Lung (tissue), 12 donors: ENCODE results near the gene BEAN1. TPM values are rescaled to one million over a fixed set of nuclear protein-coding genes. Genes with fewer than 3 reads are reported as not detected.

Experiments used
- ATAC-seq: fragments of 200-7000 bp; cut with Tn5 transposase; one replicate; pipeline ENCODE4 v1.9.1; 2020; ENCODE audit warnings: moderate number of reproducible peaks; ENCODE audit not compliant: insufficient read depth, low FRiP score
- DNase-seq, 3 donors: peaks; one replicate each; pipeline ENCODE4 v3.0.0-alpha.2; 2013 to 2017
- H3K27ac ChIP-seq, 2 donors: one replicate each; pipeline ENCODE4 v1.5.1; 2013; ENCODE audit warnings: mild to moderate bottlenecking in 2 of 2, moderate library complexity in 2 of 2, control low read depth in 1 of 2, inconsistent platforms in 1 of 2, low read depth in 1 of 2, low read length in 1 of 2
- H3K27me3 ChIP-seq, 3 donors: one replicate each; pipeline ENCODE4 v1.5.1; 2013; ENCODE audit warnings: low read length in 2 of 3; ENCODE audit not compliant: control insufficient read depth in 3 of 3, insufficient read depth in 3 of 3
- H3K36me3 ChIP-seq, 4 donors: one replicate each; pipeline ENCODE4 v1.5.1; 2013; ENCODE audit warnings: low read length in 4 of 4, mild to moderate bottlenecking in 1 of 4, moderate library complexity in 1 of 4; ENCODE audit not compliant: control insufficient read depth in 4 of 4, insufficient read depth in 4 of 4
- H3K4me1 ChIP-seq, 5 donors: one replicate each; pipeline ENCODE4 v1.5.1; 2013; ENCODE audit warnings: low read length in 5 of 5, mild to moderate bottlenecking in 2 of 5, moderate library complexity in 1 of 5; ENCODE audit not compliant: control insufficient read depth in 5 of 5, insufficient read depth in 5 of 5
- H3K4me3 ChIP-seq: one replicate; pipeline ENCODE4 v1.5.1; 2013; ENCODE audit warnings: mild to moderate bottlenecking, control low read depth, moderate library complexity
- H3K9ac ChIP-seq, 2 donors: one replicate each; pipeline ENCODE4 v1.5.1; 2013; ENCODE audit warnings: low read length in 2 of 2, control low read depth in 1 of 2; ENCODE audit not compliant: insufficient read depth in 1 of 2
- H3K9me3 ChIP-seq, 4 donors: one replicate each; pipeline ENCODE4 v1.5.1; 2013; ENCODE audit warnings: low read length in 3 of 4, mild to moderate bottlenecking in 1 of 4, moderate library complexity in 1 of 4; ENCODE audit not compliant: control insufficient read depth in 4 of 4, insufficient read depth in 3 of 4
- CTCF ChIP-seq: IDR thresholded peaks from 2 replicates; pipeline ENCODE4 v1.5.1; 2012; ENCODE audit warnings: mild to moderate bottlenecking; ENCODE audit errors: control extremely low read depth, extremely low read depth
- WGBS, 2 donors: extraction: QIAGEN DNeasy Blood & Tissue Kit; methylation state at CpG; one replicate each; pipeline ENCODE4 v1.1.7; 2013; 5-methylcytosine and 5-hydroxymethylcytosine counted together
- polyA plus RNA-seq, 2 donors: library from polyadenylated mRNA; stranded (reverse); fragments of 200-250 nt; gene quantifications; one replicate each; pipeline ENCODE4 v1.2.1, GENCODE V29; 2013
- total RNA-seq, 2 donors: library from RNA; depleted of rRNA in 1 of 2; stranded (reverse); fragments of >200 nt in 1 of 2; gene quantifications; one replicate each; pipeline ENCODE4 v1.2.1, GENCODE V29; 2014 to 2021
- donor health status: control.
- donor health status: control.
- donor health status: Bipolar disorder and iron deficiency.
- donor health status: healthy.
- donor health status: DM: yes; HTN: yes; CAD: no.

BEAN1 gene
- total and polyA plus RNA-seq, 4 donors, result 0.16 to 3.2 (median 0.25) TPM

GRCh38 chr16:66388350-66389139, 38.5 kb upstream of the BEAN1 start:
- no peak overlapping the region for H3K9ac ChIP-seq
- WGBS, 2 donors, result 90 to 93% methylated on average over 6 of the region's 6 CpGs
- no peak overlapping the region for H3K27ac ChIP-seq
- peaks cover 0 to 10% (median 0%) of the 10 kb centered on the region in 4 donors for H3K36me3 ChIP-seq
- H3K27me3 ChIP-seq, result no peaks in the 10 kb centered on the region
- peaks cover 0 to 5% (median 0%) of the 10 kb centered on the region in 4 donors for H3K9me3 ChIP-seq
- H3K4me1 ChIP-seq, result peaks cover 0 to 9% (median 0%) of the 10 kb centered on the region in 5 donors
- no peak for TF ChIP-seq CTCF
- H3K4me3 ChIP-seq, result no peak overlapping the region
- no peak for DNase-seq
- ATAC-seq, result no peak

DNA sequence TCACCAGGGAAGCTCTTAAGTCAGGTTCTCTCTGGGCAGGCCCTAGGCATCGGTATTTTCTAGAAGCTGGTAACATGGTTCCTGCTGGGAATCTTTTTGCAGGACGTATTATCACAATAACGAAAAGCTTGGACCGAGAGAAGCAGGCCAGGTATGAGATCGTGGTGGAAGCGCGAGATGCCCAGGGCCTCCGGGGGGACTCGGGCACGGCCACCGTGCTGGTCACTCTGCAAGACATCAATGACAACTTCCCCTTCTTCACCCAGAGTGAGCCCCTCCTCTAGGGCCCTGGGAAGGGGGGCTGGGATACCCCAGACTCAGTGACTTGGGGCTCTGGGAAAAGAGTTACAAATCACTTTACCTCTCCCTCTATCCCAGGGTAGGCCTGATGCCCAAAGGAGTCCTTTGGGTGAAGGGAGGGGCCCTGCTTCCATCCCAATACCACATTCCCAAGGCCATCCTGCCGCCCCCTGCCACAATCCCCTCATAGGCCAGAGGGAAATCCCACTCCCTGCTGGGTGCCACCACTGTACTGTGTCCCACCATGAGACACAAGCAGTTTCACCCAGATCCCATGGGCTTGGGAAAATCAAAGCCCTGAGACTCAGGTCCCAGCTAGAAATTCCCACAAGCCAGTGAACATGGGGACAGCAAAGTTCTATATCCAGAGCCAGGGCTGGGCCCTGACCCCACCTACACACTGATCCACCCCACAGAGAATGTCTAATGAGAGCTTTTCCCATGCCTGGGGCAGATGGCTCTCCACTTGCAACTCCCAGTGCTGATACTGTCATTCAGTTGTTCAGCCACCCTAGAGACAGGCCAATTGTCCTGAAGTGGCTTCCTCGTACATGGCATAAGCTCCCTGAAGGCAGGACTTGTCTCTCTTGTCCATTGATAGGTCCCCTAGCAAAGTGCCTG, 37.6 kb upstream of the BEAN1 start:
- no peaks in the 10 kb centered on the region for H3K27me3 ChIP-seq
- H3K9me3 ChIP-seq, result peaks cover 0 to 5% (median 0%) of the 10 kb centered on the region in 4 donors
- ATAC-seq (no peak), DNase-seq (no peak)
- 96 to 97% methylated on average over 13 of the region's 13 CpGs for WGBS, 2 donors
- H3K9ac ChIP-seq, result no peak overlapping the region
- TF ChIP-seq CTCF, result no peak
- no peak overlapping the region for H3K4me3 ChIP-seq
- H3K27ac ChIP-seq, result no peak overlapping the region
- peaks cover 0 to 8% (median 0%) of the 10 kb centered on the region in 5 donors for H3K4me1 ChIP-seq
- H3K36me3 ChIP-seq, result peaks cover 0 to 10% (median 0%) of the 10 kb centered on the region in 4 donors

- no peak overlapping the region for H3K4me3 ChIP-seq
- WGBS, 2 donors, result 87 to 92% methylated on average over 14 of the region's 14 CpGs
- H3K4me1 ChIP-seq, result peaks cover 0 to 8% (median 0%) of the 10 kb centered on the region in 5 donors
- H3K36me3 ChIP-seq, result peaks cover 0 to 10% (median 0%) of the 10 kb centered on the region in 4 donors
- no peaks in the 10 kb centered on the region for H3K27me3 ChIP-seq
- TF ChIP-seq CTCF, result no peak
- ATAC-seq, result no peak
- H3K9ac ChIP-seq, result no peak overlapping the region
- no peak for DNase-seq
- peaks cover 0 to 5% (median 0%) of the 10 kb centered on the region in 4 donors for H3K9me3 ChIP-seq
- no peak overlapping the region for H3K27ac ChIP-seq
Observed at GRCh38 chr16:66390346-66391108, 36.6 kb upstream of the BEAN1 start.
